A172 (cell line): Measurements from ENCODE around the gene AMOTL2. TPM values are rescaled to one million over a fixed set of nuclear protein-coding genes. Genes with fewer than 3 reads are reported as not detected.

ENCODE experiments used
- DNase-seq: peaks from one replicate; pipeline ENCODE4 v3.0.0-alpha.2; 2015; ENCODE audit warnings: low spot score
- total RNA-seq: library from RNA; depleted of rRNA; stranded (reverse); fragments of >200 nt; shearing (Covaris generic); gene quantifications from 2 replicates; pipeline ENCODE4 v1.2.3, GENCODE V29; 2014; rRNA removed

Gene AMOTL2
- 168 and 182 TPM in 2 replicates for total RNA-seq

DNA sequence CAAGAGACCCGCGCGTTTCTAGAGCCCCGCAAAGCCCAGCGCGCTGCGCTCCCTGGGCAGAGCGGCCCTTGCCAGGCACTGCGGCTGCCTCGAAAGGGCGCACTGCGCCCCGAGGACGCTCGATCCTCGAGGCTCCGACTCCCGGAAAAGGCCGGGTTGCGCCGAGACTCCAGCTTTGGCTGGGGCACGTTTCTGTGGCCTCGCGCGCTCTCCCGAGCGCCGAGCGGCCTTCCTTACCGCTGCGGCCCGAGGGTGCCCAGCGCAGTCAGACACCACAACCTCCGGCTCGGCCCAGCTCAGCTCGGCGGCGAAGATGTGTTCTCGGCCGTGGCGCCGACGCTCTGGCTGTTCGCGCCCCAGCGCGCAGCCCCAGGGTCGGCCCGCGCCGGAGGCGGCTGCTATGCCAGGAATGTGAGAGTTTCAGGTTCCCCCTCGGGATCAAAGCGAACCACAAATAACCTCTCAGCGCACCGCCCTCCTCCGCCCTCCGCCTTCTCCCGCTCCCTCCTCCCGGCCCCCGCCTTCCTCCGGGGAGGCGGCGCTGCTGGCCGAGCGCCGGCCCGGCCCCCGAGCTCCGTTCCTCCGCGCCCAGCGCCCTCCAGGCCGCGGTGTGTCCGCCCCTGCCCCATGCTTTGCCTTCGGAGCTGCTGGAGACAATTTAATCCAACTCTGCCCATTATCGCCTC is at the start of gene AMOTL2:
Gene AMOTL2 (minus strand): TSS at position 343 of the 686 bp plus-strand sequence. CDS start 3,014 bp downstream, outside the sequence.
- DNase-seq, result peak; percentile 97

DNA sequence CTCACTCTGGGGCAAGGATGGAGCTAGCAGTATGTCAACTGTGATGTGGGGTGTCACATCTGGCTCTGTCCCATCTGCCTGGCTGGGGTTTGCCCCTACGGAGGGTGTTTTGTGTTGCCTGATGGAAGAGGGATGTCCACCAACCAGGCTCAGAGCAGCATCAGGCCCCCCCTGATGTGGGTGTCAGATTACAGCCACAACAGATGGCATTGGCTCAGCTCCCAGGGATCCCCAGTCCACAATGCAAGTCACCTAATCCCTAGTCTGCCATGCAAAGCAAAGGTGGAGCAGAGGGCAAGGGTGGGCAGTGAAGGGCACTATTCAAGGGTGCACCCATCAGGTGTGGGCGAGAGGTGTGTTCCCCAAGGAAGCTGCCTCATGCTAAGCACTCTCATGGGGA is 48.9 kb upstream of the AMOTL2 start:
- peak; percentile 70 for DNase-seq

DNA sequence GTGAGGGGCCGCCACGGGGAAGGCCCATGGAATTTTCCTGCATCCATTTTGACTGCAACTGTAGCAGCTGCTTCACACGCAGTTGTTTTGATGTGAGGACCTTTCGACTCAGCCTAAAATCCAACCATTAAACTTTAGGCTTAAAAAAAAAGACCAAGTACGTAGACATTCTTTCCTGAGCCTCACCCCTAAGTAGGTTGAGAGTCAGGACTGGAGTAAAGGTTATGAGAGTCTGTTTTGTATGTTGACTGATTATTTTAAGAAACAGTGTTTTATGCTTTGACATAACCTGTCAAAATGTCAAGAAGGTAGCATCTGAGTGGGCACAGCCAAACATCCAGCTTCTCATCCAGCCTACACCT is 45.7 kb upstream of the AMOTL2 start:
- no peak for DNase-seq

DNA sequence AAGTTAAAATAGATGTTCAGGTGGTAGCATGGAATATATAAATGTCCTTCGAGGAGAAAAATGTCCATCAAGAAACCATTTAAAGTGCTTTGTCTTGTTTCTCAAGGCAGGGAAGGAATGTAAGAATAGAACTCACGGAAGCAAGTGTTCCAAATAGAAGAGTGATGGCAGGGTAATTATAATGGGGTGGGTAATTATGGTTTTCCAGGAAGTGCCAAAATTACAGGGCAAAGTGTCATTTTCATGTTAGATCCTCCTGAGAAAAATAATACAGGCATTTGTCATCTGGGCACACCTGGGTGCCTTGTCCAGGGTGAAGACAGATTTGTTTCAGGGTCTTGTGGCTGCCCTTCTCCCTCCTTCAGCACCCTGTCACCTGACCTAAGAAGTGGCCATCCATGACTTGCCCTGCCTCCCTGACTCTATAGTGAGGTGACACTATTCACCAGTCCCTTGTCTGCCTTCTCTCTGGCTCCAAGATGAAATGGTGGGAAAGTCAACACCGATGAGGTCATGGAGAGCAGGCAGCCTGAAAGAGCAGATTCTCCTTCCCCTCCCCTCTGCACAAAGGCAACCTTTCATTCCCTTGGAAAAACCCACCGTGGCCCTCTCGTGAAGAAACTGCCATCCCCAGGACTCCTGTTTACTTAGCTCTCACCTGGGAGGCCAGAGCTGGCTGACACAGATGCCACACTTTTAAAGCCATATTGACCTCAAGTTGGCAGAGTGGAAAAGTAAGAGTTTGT is 45.1 kb upstream of the AMOTL2 start:
- DNase-seq, result no peak

DNA sequence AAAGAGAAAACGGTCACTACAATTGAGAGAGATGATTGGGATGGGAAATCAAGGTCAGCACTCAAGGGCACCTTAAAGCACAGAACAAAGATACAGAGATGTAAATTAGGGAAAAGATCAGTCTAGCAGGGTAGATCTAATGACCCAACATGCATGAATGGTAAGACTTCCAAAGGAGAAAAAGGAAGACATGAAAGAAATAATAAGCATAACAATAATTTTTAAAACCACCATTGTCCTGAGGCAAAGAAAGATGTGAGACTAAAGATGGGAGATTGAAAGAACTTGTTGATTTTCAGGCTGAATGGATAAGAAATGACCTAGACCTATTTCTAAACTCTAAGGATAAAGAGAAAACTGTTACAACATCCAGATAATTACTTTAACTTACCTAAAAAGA is 34.8 kb upstream of the AMOTL2 start:
- DNase-seq, result no peak

DNA sequence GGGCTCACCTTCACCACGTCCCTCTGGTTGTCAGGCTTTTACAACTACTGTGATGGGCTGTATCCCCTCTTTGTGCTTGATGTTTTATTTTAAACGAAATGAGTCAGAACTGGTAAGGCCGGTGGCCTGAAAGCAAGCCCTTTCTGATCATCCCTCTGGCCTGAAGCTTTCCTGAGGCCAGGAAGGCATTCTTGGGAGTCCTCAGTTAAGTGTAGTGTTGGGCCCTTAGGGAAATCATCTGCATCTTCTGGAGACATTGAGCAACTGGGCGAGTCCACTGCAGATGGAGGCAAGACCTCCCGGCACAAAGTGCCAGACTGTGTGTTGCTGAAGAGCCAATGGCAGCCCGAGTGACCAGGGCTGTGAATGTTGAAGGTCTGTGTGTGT is 33.0 kb upstream of the AMOTL2 start:
- DNase-seq, result no peak

DNA sequence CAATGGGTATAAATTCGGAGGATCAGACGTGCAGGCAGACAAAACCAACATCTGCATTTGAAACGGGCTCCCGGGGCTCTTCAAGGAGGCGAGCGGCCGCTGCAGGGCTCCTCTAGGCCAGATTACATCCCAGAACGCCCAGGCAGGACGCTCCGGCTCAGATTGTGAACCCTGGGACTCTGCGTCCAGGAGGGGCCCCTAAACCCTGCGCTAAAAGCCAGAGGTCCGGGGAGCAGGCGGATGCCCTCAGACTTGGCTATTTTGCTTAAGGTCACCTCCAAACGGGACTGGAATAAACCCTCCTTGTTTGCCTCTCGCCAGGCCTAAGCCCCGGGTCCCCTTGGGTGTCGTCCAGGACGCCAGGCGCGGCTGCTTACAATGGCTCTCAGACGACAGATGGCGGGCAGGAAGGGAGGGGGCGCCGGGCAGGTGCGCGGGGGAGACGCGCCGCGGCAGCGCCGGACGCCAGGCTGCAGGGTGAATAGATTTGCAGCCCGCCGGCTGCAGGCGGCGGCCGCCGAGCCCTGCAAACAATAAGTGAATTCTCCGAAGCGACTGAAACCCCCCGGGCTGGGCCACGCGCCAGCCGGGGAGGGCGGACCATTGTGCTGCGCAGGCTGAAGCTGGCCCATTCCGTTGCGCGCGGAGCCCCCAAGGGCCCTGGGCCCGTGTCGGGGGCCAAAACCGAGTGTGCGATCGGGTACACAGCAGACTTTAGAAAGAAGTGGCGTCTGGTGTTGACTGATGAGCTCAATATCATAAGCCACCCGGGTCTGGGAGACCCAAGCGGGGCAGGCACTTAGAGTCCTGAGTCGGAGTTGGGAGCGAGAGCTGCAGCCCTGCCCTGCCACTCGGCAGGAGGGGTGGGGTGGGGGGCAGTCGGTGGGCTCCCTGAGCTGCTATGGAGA is 32.3 kb upstream of the AMOTL2 start:
- DNase-seq, result no peak

DNA sequence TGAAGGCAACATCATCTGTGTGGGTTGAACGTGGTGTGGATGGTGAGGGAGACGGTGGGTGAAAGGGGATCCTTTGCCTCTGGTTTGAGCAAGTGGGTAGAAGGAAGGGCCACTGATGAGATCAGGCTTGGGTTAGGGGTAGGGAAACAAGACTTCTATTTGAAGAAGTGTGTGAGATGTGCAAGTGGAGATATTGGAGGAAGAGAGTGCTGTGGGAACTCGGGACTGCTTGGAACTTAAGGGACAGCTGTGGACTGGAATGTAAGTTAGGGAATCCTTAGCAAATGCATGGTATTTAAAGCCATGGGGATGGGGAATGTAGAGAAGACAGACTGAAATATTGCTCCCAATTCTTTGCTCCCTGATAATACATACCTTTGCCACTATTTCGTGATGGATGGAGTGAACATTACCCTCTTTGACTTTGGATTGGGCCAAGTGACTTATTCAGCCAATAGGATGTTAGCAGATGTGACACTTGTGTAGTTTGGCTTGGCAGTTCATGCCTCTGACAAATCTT is 30.2 kb upstream of the AMOTL2 start:
- no peak for DNase-seq

DNA sequence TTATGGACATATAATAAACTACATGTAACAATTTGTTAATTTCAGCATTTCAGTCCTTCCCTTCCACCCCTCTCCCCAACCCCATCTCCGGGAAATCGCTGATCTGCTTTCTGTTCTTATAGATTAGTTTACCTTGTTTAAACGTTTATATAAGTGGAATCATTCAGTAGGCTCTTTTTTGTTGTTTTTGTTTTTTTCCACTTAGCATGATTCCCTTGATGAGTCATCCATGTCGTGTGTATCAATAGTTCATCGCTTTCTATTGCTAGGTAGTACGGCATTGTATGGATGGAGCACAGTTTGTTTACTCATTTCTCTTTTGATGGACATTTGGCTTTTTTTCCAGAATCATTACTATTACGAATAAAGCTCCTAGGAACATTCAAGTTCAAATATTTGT is 23.5 kb upstream of the AMOTL2 start:
- DNase-seq, result no peak

DNA sequence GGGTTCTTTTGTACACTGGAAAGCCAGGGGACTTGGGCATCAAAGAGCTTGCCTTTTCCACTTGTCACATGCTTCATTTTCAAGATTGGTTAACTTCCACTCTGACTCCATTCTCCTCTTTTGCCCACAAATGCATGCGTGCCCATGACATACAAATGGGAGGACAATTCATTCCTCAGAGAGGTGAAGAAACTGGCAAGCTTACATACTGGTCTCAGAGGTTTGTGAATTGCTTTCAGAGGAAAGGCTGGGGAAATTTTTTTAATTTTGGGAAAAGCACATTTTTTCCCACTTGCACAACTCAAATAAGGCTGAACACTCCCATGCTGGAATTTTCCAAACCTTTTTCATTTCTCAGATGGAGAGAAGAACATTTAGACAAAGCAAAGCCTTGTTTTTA is 20.9 kb upstream of the AMOTL2 start:
- DNase-seq, result no peak

DNA sequence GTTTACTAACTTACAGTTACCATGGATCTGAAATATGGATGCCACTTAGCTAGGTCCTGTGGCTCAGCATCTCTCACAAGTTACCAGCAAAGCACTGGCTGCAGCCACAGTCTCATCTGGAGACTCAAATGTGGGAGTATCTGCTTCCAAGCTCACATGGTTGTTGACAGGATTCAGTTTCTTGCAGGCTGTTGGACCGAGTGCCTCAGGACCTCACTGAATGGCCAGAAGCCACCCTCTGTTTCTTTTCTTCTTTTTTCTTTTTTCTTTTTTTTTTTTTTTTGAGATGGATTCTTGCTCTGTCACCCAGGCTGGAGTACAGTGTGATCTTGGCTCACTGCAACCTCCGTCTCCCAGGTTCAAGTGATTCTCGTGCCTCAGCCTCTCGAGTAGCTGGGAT is 20.1 kb upstream of the AMOTL2 start:
- DNase-seq, result no peak

DNA sequence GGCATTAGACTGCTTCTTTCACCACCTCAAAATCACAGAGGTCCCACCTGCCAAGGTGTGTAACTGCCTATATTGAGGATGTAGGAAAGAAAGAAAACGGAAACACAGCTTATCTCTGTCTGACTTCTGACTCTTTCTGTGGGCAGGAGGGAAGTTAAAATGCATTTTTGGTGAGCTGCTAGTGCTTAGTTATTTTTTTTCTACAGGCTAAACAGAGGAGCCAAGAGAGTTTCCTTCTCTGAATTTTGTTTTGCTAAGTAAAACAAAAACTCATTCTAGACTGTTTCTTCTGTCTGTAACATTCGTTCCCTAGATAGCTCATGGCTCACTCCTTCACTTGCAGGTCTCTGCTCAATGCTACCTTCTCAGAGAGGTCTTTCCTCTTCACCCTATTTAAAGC is 18.8 kb upstream of the AMOTL2 start:
- DNase-seq, result no peak

DNA sequence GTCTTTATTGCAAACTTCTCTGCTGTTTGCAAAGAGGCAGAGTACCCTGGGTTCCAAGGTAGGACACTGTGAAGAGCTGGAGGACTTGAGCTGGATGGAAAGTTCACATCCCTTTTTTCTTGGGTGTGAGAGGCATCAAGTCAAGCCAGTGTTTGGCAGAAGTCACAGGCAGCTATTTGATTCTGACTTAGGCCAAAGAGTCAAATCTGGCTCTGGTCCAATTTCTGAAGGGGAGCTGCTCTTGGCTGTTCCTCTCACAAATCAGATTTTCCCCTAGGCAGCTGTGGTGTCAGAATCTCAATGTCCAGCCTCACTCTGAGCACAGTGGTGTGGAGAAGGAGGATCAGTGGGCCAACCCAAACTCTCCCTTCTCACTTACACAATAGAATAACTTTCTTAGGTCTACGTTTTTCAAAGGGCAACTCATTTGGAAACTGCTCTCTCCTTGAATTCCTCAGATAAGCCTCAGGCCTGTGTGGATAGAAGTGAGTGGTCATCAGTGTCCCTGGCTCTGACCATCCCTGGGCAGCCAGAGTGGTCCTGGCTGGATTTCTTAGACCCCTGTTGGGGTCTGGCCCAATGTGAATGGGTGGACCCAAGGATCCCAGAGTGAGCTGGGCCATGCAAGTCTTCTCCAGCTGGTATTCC is 18.2 kb upstream of the AMOTL2 start:
- DNase-seq, result no peak

DNA sequence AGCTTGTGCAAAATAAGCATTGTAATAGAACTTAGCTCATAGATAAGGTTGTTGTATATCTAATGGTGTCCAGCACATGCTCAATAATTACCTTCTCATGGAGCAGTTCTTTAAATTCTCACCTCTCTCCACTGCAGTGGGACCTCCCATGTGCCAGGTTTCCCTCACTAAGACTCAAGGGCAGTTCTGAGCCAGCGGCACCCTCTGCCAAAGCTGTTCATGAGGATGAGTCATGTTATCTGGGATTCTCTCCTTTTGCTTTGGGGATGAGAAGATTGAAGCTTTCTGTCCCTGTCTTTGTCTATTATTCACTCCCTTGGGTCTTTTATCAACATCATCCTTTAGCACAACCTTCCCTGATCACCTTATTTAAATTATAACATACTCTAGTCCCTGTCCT is 15.6 kb upstream of the AMOTL2 start:
- DNase-seq, result no peak

DNA sequence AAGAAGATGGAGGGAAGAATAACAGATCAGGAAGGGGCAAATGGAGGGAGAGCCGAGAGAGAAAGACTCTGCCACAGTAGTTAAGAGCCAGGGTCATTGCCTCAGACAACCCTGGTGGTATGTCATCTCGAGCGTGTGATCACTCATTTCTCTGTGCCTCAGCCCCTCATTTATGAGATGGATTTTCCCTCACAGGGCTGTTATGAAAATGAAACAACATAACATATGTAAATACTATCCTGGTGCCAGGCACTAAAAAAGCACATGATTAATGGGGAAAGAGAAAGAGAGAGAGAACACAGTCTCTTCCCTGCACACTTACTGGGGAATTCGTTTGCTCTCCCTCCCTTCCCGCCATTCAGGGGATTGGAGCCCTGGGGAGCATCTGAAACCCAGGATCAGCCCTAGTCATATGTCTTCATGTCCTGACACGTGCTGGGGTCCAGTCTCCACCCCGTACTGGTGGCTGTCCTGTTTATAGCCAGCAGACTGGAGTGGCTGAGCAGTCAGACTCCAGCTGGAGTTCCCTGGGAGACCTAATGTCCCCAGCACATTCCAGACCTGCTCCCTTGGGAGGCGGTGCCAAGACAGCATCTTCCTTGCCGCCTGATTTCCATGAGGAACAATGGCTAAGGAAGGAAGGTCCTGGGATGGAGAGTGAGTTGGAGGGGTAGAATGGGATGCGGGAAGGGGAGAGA is 14.7 kb upstream of the AMOTL2 start:
- DNase-seq, result no peak

DNA sequence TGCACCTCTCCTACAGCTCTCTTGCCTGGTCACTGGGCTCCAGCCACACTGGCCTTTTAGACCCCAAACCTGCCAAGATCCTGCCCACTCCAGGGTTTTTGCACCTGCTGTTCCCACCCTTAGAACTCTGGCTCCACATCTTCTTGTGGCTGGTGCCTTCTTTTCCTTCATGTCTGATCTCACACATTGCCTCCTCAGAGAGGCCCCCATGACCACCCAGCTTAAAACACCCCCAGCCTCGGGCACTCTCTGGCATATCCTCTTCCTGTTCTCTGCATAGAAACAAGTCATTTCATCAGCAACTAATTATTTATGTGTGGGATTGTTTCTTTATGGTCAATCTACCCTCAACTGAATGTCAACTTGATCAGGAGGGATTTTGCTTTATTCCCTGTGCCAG is 14.0 kb upstream of the AMOTL2 start:
- DNase-seq, result no peak

DNA sequence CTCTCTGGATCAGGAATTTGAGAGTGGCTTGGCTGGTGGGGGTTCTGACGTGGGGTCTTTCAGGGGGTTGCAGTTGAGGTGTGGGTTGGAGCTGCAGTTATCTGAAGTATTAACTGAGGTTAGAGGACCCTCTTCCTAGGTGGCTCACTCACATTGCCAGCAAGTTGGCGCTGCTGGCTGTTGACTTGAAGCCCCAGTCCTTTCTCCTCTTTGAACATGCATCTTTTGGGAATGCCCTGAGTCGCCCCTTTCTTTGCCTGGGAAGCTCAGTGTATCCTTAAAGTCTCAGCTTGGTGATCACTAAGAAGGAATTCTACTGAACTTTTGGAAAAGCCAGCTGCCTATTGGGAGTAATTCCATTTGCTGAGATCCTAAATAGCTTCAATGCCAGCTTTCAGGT is 13.0 kb upstream of the AMOTL2 start:
- DNase-seq, result no peak

DNA sequence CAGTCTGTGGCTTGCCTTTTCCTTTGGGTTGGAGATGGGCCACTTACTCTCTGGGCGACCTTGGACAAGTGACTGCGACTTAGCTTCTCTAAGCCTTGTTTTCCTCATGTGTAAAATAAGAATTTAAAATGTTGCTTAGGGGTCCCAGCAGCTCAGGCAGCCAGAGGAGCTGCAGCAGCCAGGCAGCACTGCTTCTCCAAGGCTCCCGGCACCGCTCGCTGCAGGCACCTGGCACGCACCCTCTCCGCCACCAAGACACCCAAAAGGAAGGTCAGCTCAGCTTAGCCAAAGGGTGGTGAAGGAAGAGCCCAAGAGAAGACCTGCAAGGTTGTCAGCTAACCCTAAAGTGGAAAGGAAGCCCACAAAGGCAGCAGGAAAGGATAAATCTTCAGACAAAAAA is 10.7 kb upstream of the AMOTL2 start:
- no peak for DNase-seq

DNA sequence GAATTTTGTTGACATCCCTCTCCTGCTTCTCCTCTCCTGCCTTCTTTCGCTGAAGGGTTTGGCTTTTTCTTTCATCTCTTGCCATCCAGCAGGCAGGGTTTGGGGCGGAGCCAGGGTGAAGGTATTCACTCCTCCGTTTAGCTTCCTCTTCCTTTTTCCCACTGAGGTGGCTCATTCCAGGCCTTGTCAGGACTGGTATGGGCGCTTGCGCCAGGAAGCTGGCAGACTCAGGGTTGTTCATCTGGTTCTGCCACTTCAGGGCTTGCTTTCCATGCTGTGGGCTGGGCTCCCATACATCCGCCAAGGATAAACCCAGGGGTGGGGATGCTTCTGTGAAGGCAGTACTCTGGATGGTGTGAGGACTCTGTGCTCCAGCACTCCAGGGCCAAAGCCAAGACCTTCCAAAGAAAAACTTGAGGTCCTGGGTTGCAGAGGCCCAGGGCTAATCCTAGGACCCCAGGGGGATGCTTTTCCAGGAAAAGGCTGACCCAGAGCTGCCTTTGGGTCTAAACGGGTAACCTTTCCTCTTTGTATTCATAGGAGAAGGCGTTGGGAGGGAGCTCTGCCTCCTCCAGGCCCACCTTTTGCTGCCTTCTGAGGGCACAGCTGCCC is 7.7 kb upstream of the AMOTL2 start:
- no peak for DNase-seq

DNA sequence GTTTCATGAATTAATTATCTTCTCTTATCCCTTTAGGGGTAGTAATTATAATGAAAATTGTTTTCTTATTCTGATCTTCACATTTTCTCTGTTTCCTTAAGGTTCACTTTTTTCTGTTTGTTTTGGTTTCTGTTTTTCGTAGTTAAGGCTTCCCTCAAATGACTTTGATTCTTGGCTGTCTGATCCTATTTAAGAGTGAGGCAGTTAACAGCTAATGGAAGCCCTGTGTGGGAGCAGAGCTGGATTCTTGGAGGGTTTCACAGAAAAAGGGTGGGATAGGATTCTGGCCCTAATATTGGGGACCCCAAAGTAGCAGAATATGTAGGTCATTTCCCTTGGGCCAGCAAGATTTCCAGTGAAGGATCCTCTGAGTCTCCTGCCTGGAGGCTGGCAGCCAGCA is 6.8 kb upstream of the AMOTL2 start:
- DNase-seq, result no peak

DNA sequence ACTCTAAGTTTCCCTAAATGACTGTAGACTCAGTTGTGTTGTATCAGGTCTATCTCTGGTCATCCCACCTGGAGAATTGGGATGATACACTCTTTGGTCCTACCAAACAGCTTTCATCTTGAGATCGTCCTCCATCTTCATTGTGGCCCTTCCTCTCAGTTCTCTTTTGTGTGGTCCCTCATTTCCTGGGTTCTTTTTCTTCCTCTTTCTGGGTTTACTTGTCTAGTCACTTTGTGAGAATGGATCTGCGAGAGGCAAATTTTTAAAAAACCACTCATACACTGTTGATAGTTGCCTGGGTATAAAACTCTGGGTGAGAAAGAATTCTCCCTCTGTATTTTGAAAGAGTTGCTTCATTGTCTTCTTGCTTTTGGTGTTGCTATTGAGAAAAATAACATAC is 6.0 kb upstream of the AMOTL2 start:
- no peak for DNase-seq
